GM12878 (cell line): ENCODE measurements around the gene ZNF599. TPM values are rescaled to one million over a fixed set of nuclear protein-coding genes. Genes with fewer than 3 reads are reported as not detected.

Experiments
- ATAC-seq: fragments of 200-7000 bp; cut with Tn5 transposase; 3 replicates; pipeline ENCODE4 v1.9.1; 2020; ENCODE audit warnings: mild to moderate bottlenecking, moderate library complexity
- BruUV-seq: library from RNA; stranded (reverse); fragments of 400-500 nt; replicated peaks from 2 replicates; lab custom pipeline; 2021; lab: Mats Ljungman, UMichigan
- CTCF ChIA-PET: fragments of 300-600 bp; sonication (Branson Sonifier 250); formaldehyde crosslinking; extraction: SDS; loops from one replicate; lab custom pipeline; 2021; ENCODE audit warnings: inconsistent platforms; lab: Yijun Ruan, JAX
- POLR2A ChIA-PET: fragments of 350-600 bp; formaldehyde crosslinking; extraction: SDS; loops from one replicate; lab custom pipeline; 2021; ENCODE audit warnings: inconsistent platforms; lab: Charles Lee
- RAD21 ChIA-PET: fragments of 300-600 bp; sonication (Branson Sonifier 250); formaldehyde crosslinking; loops from one replicate; lab custom pipeline; 2023; ENCODE audit warnings: antibody characterized with exemption; ENCODE audit not compliant: unreplicated experiment; lab: Charles Lee
- SMC1A ChIA-PET: fragments of 300-600 bp; sonication (Branson Sonifier 250); formaldehyde crosslinking; loops from one replicate; lab custom pipeline; 2023; ENCODE audit not compliant: unreplicated experiment, uncharacterized antibody; lab: Charles Lee
- DNase-seq: peaks from one replicate; pipeline ENCODE4 v3.0.0-alpha.2; 2011; ENCODE audit warnings: low read depth, low spot score
- FAIRE-seq: peaks from 3 replicates; lab custom pipeline; 2011; peaks lifted over from hg19 to GRCh38; lab: Jason Lieb, UNC
- H2AFZ ChIP-seq: 2 replicates; pipeline ENCODE4 v1.6.0; 2011; ENCODE audit warnings: low read depth, low read length, control low read depth; ENCODE audit not compliant: control insufficient read depth
- H3K27ac ChIP-seq: 2 replicates; pipeline ENCODE4 v1.5.1; 2011; ENCODE audit warnings: control low read depth; ENCODE audit not compliant: control insufficient read depth, insufficient read depth
- H3K27me3 ChIP-seq, 2 experiments: replicated peaks in 1 of 2; 2 replicates each; pipeline versions ENCODE4 v1.6.0 to v1.6.1; 2011; ENCODE audit warnings: low read length in 1 of 2; ENCODE audit not compliant: control insufficient read depth in 2 of 2, insufficient read depth in 2 of 2
- H3K36me3 ChIP-seq, 2 experiments: 2 replicates each; pipeline ENCODE4 v1.5.1; 2011; ENCODE audit warnings: low read length in 1 of 2; ENCODE audit not compliant: control insufficient read depth in 2 of 2, insufficient read depth in 2 of 2
- H3K4me1 ChIP-seq: 2 replicates; pipeline ENCODE4 v1.6.1; 2011; ENCODE audit warnings: mild to moderate bottlenecking, low read length, moderate library complexity, mixed read lengths; ENCODE audit not compliant: control insufficient read depth, insufficient read depth
- H3K4me2 ChIP-seq: 2 replicates; pipeline ENCODE4 v1.6.0; 2011; ENCODE audit warnings: control low read depth; ENCODE audit not compliant: control insufficient read depth, insufficient read depth
- H3K4me3 ChIP-seq: fragments of 200-600 bp; sonication (generic); 2 replicates; pipeline ENCODE4 v1.5.1; 2016
- H3K79me2 ChIP-seq: 2 replicates; pipeline ENCODE4 v1.6.0; 2011; ENCODE audit warnings: low read length; ENCODE audit not compliant: control insufficient read depth, insufficient read depth
- H3K9ac ChIP-seq: 2 replicates; pipeline ENCODE4 v1.8.0; 2011; ENCODE audit warnings: low read length, control low read depth, mixed read lengths; ENCODE audit not compliant: control insufficient read depth, insufficient read depth
- H3K9me3 ChIP-seq: replicated peaks from 3 replicates; pipeline ENCODE4 v1.5.1; 2011; ENCODE audit warnings: mild to moderate bottlenecking, low read length; ENCODE audit not compliant: control insufficient read depth, insufficient read depth
- H4K20me1 ChIP-seq: 2 replicates; pipeline ENCODE4 v1.6.0; 2011; ENCODE audit not compliant: control insufficient read depth, insufficient read depth
- ASH2L ChIP-seq: fragments of 300-600, 200-600 bp; sonication (generic); IDR thresholded peaks from 2 replicates; pipeline ENCODE4 v1.6.1; 2017; ENCODE audit warnings: low read depth, mild to moderate bottlenecking, borderline replicate concordance
- ATF7 ChIP-seq: fragments of 450-650 bp; IDR thresholded peaks from 2 replicates; pipeline ENCODE4 v1.6.1; 2016; ENCODE audit warnings: low read depth, mild to moderate bottlenecking
- BCL3 ChIP-seq: IDR thresholded peaks from 2 replicates; pipeline ENCODE4 v1.6.1; 2011; ENCODE audit warnings: borderline replicate concordance, low read depth, mild to moderate bottlenecking, moderate library complexity, low read length; ENCODE audit not compliant: insufficient read depth, poor library complexity, severe bottlenecking
- CBFB ChIP-seq: IDR thresholded peaks from 2 replicates; pipeline ENCODE4 v1.6.1; 2016; ENCODE audit warnings: antibody characterized with exemption, low read depth
- DPF2 ChIP-seq: fragments of 450-650 bp; IDR thresholded peaks from 2 replicates; pipeline ENCODE4 v1.6.1; 2017; ENCODE audit warnings: mild to moderate bottlenecking
- ESRRA ChIP-seq: IDR thresholded peaks from 2 replicates; pipeline ENCODE4 v1.6.1; 2012; ENCODE audit warnings: mild to moderate bottlenecking, low read length, improper control_type of control experiment
- GATAD2B ChIP-seq: fragments of 450-650 bp; conservative IDR thresholded peaks from 2 replicates; pipeline ENCODE4 v1.6.1; 2017; ENCODE audit warnings: low read depth, mild to moderate bottlenecking, moderate library complexity
- HDGF ChIP-seq: fragments of 450-650 bp; IDR thresholded peaks from 2 replicates; pipeline ENCODE4 v1.6.1; 2016; ENCODE audit warnings: antibody characterized with exemption
- IKZF2 ChIP-seq, 2 experiments: fragments of 450-650 bp; IDR thresholded peaks; 2 replicates each; pipeline ENCODE4 v1.6.1; 2017; ENCODE audit warnings: mild to moderate bottlenecking in 2 of 2, moderate library complexity in 2 of 2
- MXI1 ChIP-seq: fragments of 150-350 bp; IDR thresholded peaks from 2 replicates; pipeline ENCODE4 v1.6.1; 2011; ENCODE audit warnings: low read depth, mild to moderate bottlenecking, inconsistent platforms, low read length, improper control_type of control experiment
- MYC ChIP-seq: IDR thresholded peaks from 2 replicates; pipeline ENCODE4 v1.6.1; 2011; ENCODE audit warnings: mild to moderate bottlenecking, low read length, moderate library complexity, inconsistent platforms; ENCODE audit not compliant: insufficient read depth, insufficient replicate concordance, insufficient read length, severe bottlenecking
- NR2F1 ChIP-seq: fragments of 450-650 bp; conservative IDR thresholded peaks from 2 replicates; pipeline ENCODE4 v1.6.1; 2017; ENCODE audit warnings: mild to moderate bottlenecking
- PAX8 ChIP-seq: fragments of 450-650 bp; IDR thresholded peaks from 2 replicates; pipeline ENCODE4 v1.6.1; 2017; ENCODE audit warnings: mild to moderate bottlenecking, moderate library complexity
- PBX3 ChIP-seq: IDR thresholded peaks from 2 replicates; pipeline ENCODE4 v1.6.1; 2011; ENCODE audit warnings: mild to moderate bottlenecking, low read depth, low read length, moderate library complexity; ENCODE audit not compliant: insufficient replicate concordance
- RELA ChIP-seq: fragments of 450-650 bp; IDR thresholded peaks from 2 replicates; pipeline ENCODE4 v1.8.0; 2014; ENCODE audit warnings: borderline replicate concordance; ENCODE audit not compliant: partially characterized antibody
- SMARCA5 ChIP-seq: fragments of 450-650 bp; IDR thresholded peaks from 2 replicates; pipeline ENCODE4 v1.6.1; 2017; ENCODE audit warnings: mild to moderate bottlenecking
- TARDBP ChIP-seq: IDR thresholded peaks from 2 replicates; pipeline ENCODE4 v1.6.1; 2016; ENCODE audit warnings: borderline replicate concordance
- WRNIP1 ChIP-seq: IDR thresholded peaks from 2 replicates; pipeline ENCODE4 v1.6.1; 2011; ENCODE audit warnings: low read depth, low read length, improper control_type of control experiment, borderline replicate concordance
- ZBED1 ChIP-seq: IDR thresholded peaks from 2 replicates; pipeline ENCODE4 v1.6.1; 2016; ENCODE audit warnings: borderline replicate concordance
- ZNF592 ChIP-seq: fragments of 450-650 bp; IDR thresholded peaks from 2 replicates; pipeline ENCODE4 v1.6.1; 2017; ENCODE audit warnings: mild to moderate bottlenecking, moderate library complexity
- WGBS: methylation state at CpG from one replicate; pipeline ENCODE4 v1.1.6; 2016; ENCODE audit warnings: low lambda C conversion rate; ENCODE audit not compliant: insufficient replicate concordance, insufficient coverage; ENCODE audit errors: missing lambda C conversion rate; 5-methylcytosine and 5-hydroxymethylcytosine counted together
- in situ Hi-C: fragments of 300-500 bp; cut with MboI; formaldehyde crosslinking; loops from 9 replicates; pipeline ENCODE4 v1.14.3; 2018; ENCODE audit warnings: mixed read lengths
- intact Hi-C: fragments of 100-400 bp; cut with micrococcal nuclease; formaldehyde crosslinking; loops from one replicate; pipeline ENCODE4 v1.14.2; 2022; ENCODE audit not compliant: unreplicated experiment
- polyA plus RNA-seq, 11 experiments: library from polyadenylated mRNA; depleted of rRNA in 4 of 11; unstranded in 6 of 11; stranded (reverse) in 5 of 11; fragments of >200 nt; fragmentation: Nextera tagmentation in 4 of 11; fragmentation: Illumina TruSeq in 1 of 11; extraction: Ambion mirVana in 4 of 11; extraction: Trizol in 1 of 11; gene quantifications; 1 replicate in 1 of 11; 2 replicates in 10 of 11; pipeline versions ENCODE4 v1.2.1 to v1.2.3, GENCODE V29; 2011 to 2016; ENCODE audit warnings: inconsistent platforms in 2 of 11, missing spikeins in 2 of 11, low read depth in 1 of 11
- total RNA-seq, 4 experiments: library from RNA; depleted of rRNA in 3 of 4; stranded (reverse); fragments of >200 nt in 3 of 4; fragmentation: Illumina TruSeq in 1 of 4; extraction: Trizol in 1 of 4; gene quantifications; 2 replicates each; pipeline versions ENCODE4 v1.2.1 to v1.2.3, GENCODE V29; 2013 to 2021

The ZNF599 gene
- total and polyA plus RNA-seq, 10 of the 15 experiments (the other 5 are each of a cell fraction or from before 2014, with no cell fraction given) = 0.27 to 4.8 (median 1.9) TPM

- no peak overlapping the region for H3K27ac ChIP-seq
- FAIRE-seq (no peak), ATAC-seq (no peak), DNase-seq (no peak)
- no peaks in the 10 kb centered on the region for H3K36me3 ChIP-seq
- RAD21 ChIA-PET = no interaction called here
- H3K27me3 ChIP-seq = no peaks in the 10 kb centered on the region
- in situ Hi-C loops (no loop called here), intact Hi-C loops (no loop called here)
- WGBS = 30% methylated on average over 2 of the region's 2 CpGs
- H3K9me3 ChIP-seq = no peaks in the 10 kb centered on the region; the same call in 2 of the 3 replicates
- no peak overlapping the region for H3K9ac ChIP-seq
- POLR2A ChIA-PET = no interaction called here
- no peak overlapping the region for H2AFZ ChIP-seq
- CTCF ChIA-PET = no interaction called here
- H3K4me3 ChIP-seq = no peak overlapping the region
- no TSS peak for BruUV-seq
- no peaks in the 10 kb centered on the region for H3K4me1 ChIP-seq
- no peaks in the 10 kb centered on the region for H3K79me2 ChIP-seq
- TF ChIP-seq WRNIP1 (no peak), BCL3 (no peak), GATAD2B (no peak), ASH2L (no peak), CBFB (no peak), PBX3 (no peak), ZNF592 (no peak), IKZF2 (IDR thresholded peaks at IDR 0.05) (no peak), ESRRA (no peak), TARDBP (no peak), SMARCA5 (no peak), ATF7 (no peak), ZBED1 (no peak), PAX8 (no peak), RELA (no peak), DPF2 (no peak), MYC (no peak), NR2F1 (no peak), MXI1 (no peak), HDGF (no peak)
- SMC1A ChIA-PET = no interaction called here
- H4K20me1 ChIP-seq = no peaks in the 10 kb centered on the region
- no peak overlapping the region for H3K4me2 ChIP-seq
These were observed 45.3 kb upstream of the ZNF599 start for GRCh38 chr19:34818270-34818669.
